Cardiac muscle cell (in vitro differentiated cells and primary cell): ENCODE measurements around the gene MAP1LC3C. TPM values are rescaled to one million over a fixed set of nuclear protein-coding genes. Genes with fewer than 3 reads are reported as not detected.

Experiments
- DNase-seq, 2 donors: peaks; one replicate each; pipeline versions ENCODE4 v3.0.0 to v3.0.0-alpha.2; 2010 to 2017; ENCODE audit warnings: low read depth in 1 of 2, low spot score in 1 of 2
- H3K27ac ChIP-seq: fragments of 200-600 bp; sonication (generic); 2 replicates; pipeline ENCODE4 v1.5.1; 2016
- H3K27me3 ChIP-seq: fragments of 200-600 bp; sonication (generic); 2 replicates; pipeline ENCODE4 v1.6.0; 2016; ENCODE audit warnings: control low read depth
- H3K36me3 ChIP-seq: fragments of 200-600 bp; sonication (generic); 2 replicates; pipeline ENCODE4 v1.5.1; 2016; ENCODE audit warnings: control low read depth
- H3K4me1 ChIP-seq: fragments of 200-600 bp; sonication (generic); 2 replicates; pipeline ENCODE4 v1.8.1; 2017; ENCODE audit warnings: low read depth, mild to moderate bottlenecking, mixed run types
- H3K4me3 ChIP-seq: fragments of 200-600 bp; sonication (generic); 2 replicates; pipeline ENCODE4 v1.5.1; 2016; ENCODE audit warnings: mild to moderate bottlenecking
- H3K9me3 ChIP-seq: fragments of 200-600 bp; sonication (generic); 2 replicates; pipeline ENCODE4 v1.5.1; 2017; ENCODE audit warnings: low read depth, mild to moderate bottlenecking, control low read depth
- CTCF ChIP-seq: IDR thresholded peaks from 2 replicates; pipeline ENCODE4 v1.5.1; 2012; ENCODE audit warnings: low read depth, mild to moderate bottlenecking, low read length
- polyA plus RNA-seq: library from polyadenylated mRNA; unstranded; fragments of >200 nt; fragmentation: Nextera tagmentation; extraction: Ambion mirVana; gene quantifications from 2 replicates; pipeline ENCODE4 v1.2.1, GENCODE V29; 2016
- total RNA-seq: library from RNA; depleted of rRNA; stranded (reverse); fragments of >200 nt; gene quantifications from 2 replicates; pipeline ENCODE4 v1.2.3, GENCODE V29; 2016

Gene MAP1LC3C
- 0.11 and 0.18 TPM in 2 replicates for total RNA-seq
- polyA plus RNA-seq: not detected in 2 replicates

GRCh38 chr1:241999026-241999425 is at the start of gene MAP1LC3C:
Gene MAP1LC3C (minus strand): TSS chr1:241999098. CDS start chr1:241999008, 90 bp downstream.
- TF ChIP-seq CTCF: no peak
- DNase-seq: peak in 1 of 2 donors; percentile 38
- Histone ChIP-seq H3K36me3 (no peaks in the 10 kb centered on the region), H3K27me3 (no peaks in the 10 kb centered on the region), H3K4me1 (peaks cover 6% of the 10 kb centered on the region), H3K4me3 (peak within 1 kb of the TSS; percentile 2), H3K9me3 (no peaks in the 10 kb centered on the region), H3K27ac (no peak within 1 kb of the TSS)

GRCh38 chr1:242043165-242043564 is 44.3 kb upstream of the MAP1LC3C start:
- no peak for TF ChIP-seq CTCF
- no peaks in the 10 kb centered on the region for H3K36me3 ChIP-seq
- no peak for DNase-seq
- H3K9me3 ChIP-seq: no peaks in the 10 kb centered on the region
- H3K27me3 ChIP-seq: no peaks in the 10 kb centered on the region
- no peak overlapping the region for H3K27ac ChIP-seq
- H3K4me3 ChIP-seq: no peak overlapping the region
- H3K4me1 ChIP-seq: no peaks in the 10 kb centered on the region

GRCh38 chr1:242034392-242034791 is 35.5 kb upstream of the MAP1LC3C start:
- H3K4me1 ChIP-seq: peaks cover 7% of the 10 kb centered on the region
- no peak overlapping the region for H3K27ac ChIP-seq
- no peak for DNase-seq
- no peaks in the 10 kb centered on the region for H3K36me3 ChIP-seq
- no peaks in the 10 kb centered on the region for H3K9me3 ChIP-seq
- no peak overlapping the region for H3K4me3 ChIP-seq
- H3K27me3 ChIP-seq: no peaks in the 10 kb centered on the region
- no peak for TF ChIP-seq CTCF

GRCh38 chr1:242033447-242033846 is 34.5 kb upstream of the MAP1LC3C start:
- peak in 1 of 2 donors; percentile 68 for DNase-seq
- no peaks in the 10 kb centered on the region for H3K9me3 ChIP-seq
- H3K27ac ChIP-seq: peak overlapping the region; percentile 17
- H3K4me1 ChIP-seq: peaks cover 7% of the 10 kb centered on the region
- no peak overlapping the region for H3K4me3 ChIP-seq
- TF ChIP-seq CTCF: no peak
- no peaks in the 10 kb centered on the region for H3K27me3 ChIP-seq
- H3K36me3 ChIP-seq: no peaks in the 10 kb centered on the region

- DNase-seq: no peak
- TF ChIP-seq CTCF: no peak
- H3K4me1 ChIP-seq: peaks cover 7% of the 10 kb centered on the region
- no peaks in the 10 kb centered on the region for H3K9me3 ChIP-seq
- no peaks in the 10 kb centered on the region for H3K36me3 ChIP-seq
- H3K27ac ChIP-seq: no peak overlapping the region
- H3K27me3 ChIP-seq: no peaks in the 10 kb centered on the region
- H3K4me3 ChIP-seq: no peak overlapping the region
Observed at GRCh38 chr1:242030071-242030470, 31.2 kb upstream of the MAP1LC3C start.

GRCh38 chr1:242025681-242026080 is 26.8 kb upstream of the MAP1LC3C start:
- no peaks in the 10 kb centered on the region for H3K27me3 ChIP-seq
- H3K4me3 ChIP-seq: no peak overlapping the region
- no peak overlapping the region for H3K27ac ChIP-seq
- no peak for TF ChIP-seq CTCF
- DNase-seq: no peak
- H3K36me3 ChIP-seq: no peaks in the 10 kb centered on the region
- no peaks in the 10 kb centered on the region for H3K4me1 ChIP-seq
- no peaks in the 10 kb centered on the region for H3K9me3 ChIP-seq
